ENCODE results near the gene NECTIN1.

Gene NECTIN1

DNA sequence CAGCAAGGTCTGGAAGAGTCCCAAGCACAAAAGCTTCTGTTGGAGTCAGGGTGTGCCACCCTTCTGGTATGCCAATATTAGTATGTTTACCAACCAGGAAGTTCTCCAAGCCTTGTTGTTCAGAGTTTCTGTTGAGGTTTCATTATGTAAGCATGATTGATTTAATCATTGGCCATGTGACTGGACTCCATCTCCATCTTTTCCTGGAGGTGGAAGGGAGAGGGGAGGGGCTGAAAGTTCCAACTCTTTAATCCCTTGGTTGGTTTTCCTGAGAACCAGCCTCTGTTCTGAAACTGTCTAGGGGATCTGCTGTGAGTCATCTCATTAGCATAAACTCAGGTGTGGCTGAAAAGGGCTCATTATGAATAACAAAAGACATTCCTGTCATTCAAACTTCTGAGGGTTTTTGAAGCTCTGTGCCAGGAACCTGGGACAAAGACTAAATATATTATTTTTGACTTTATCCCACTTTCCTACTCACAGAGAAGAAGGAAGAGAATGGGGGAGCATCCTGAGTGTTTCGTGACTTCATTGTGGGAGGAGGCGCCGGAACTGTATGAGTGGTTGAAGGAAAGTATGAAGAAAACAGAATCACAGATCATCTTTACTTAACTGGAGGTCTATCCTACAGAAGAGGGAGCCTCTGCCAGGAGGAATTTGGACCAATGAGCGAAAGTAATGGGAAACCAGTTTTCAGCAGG lies 138.2 kb downstream of the NECTIN1 start:
- H3K4me3 ChIP-seq (ENCODE audit: low read depth, low read length) = no peak overlapping the region
- DNase-seq (ENCODE audit: low read depth) = no peak
- TF ChIP-seq, protein P1, sequence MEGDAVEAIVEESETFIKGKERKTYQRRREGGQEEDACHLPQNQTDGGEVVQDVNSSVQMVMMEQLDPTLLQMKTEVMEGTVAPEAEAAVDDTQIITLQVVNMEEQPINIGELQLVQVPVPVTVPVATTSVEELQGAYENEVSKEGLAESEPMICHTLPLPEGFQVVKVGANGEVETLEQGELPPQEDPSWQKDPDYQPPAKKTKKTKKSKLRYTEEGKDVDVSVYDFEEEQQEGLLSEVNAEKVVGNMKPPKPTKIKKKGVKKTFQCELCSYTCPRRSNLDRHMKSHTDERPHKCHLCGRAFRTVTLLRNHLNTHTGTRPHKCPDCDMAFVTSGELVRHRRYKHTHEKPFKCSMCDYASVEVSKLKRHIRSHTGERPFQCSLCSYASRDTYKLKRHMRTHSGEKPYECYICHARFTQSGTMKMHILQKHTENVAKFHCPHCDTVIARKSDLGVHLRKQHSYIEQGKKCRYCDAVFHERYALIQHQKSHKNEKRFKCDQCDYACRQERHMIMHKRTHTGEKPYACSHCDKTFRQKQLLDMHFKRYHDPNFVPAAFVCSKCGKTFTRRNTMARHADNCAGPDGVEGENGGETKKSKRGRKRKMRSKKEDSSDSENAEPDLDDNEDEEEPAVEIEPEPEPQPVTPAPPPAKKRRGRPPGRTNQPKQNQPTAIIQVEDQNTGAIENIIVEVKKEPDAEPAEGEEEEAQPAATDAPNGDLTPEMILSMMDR (IDR thresholded peaks at IDR 0.05; ENCODE audit: insufficient read depth, low read depth, low read length, missing control alignments) = no peak

DNA sequence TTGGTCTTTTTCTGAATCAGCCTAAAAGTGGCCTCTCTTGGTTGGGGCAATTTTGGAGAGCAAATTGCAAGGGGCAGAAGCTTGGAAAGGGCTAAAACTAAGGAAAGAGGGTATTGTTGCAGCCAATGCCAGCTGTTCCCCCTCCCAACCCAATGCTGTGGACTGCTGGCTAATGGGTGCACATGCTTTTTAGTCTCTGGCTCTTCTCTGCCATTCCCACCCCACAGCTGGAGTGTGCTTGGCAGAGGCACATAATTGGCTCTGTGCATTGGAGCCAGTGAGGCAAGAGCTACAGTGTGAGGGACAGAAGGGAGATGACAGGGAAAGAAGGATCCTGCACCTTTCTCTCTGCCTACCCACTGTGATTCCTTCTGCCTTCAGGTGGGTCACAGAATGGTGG lies 140.0 kb downstream of the NECTIN1 start:
- H3K4me3 ChIP-seq (ENCODE audit: low read depth, low read length) = no peak overlapping the region
- DNase-seq (ENCODE audit: low read depth) = no peak
- TF ChIP-seq, protein P1 (IDR thresholded peaks at IDR 0.05; ENCODE audit: insufficient read depth, low read depth, low read length, missing control alignments) = no peak

Data from GM12865 (cell line).